BLaER1 (cell line): ENCODE results near the gene EIF2AK2.
A peak's percentile ranks its signal among the peaks of the same experiment; 100 is the strongest.
"Not testable (repeated sequence)": the region's sequence is repeated elsewhere in the genome, so short reads cannot be mapped to it uniquely, and the experiment has no call there.

Experiments used
- H3K27ac ChIP-seq: shearing (Covaris generic); formaldehyde crosslinking; 2 replicates; pipeline ENCODE4 v1.8.1; 2022
- H3K27me3 ChIP-seq: shearing (Covaris generic); formaldehyde crosslinking; 2 replicates; pipeline ENCODE4 v1.8.1; 2022
- H3K36me3 ChIP-seq: shearing (Covaris generic); formaldehyde crosslinking; 2 replicates; pipeline ENCODE4 v1.8.1; 2022
- H3K4me1 ChIP-seq: shearing (Covaris generic); formaldehyde crosslinking; 2 replicates; pipeline ENCODE4 v1.8.1; 2022
- H3K4me2 ChIP-seq: shearing (Covaris generic); formaldehyde crosslinking; 2 replicates; pipeline ENCODE4 v1.8.1; 2022
- H3K4me3 ChIP-seq: shearing (Covaris generic); formaldehyde crosslinking; 2 replicates; pipeline ENCODE4 v1.8.1; 2022
- H3K9ac ChIP-seq: shearing (Covaris generic); formaldehyde crosslinking; 2 replicates; pipeline ENCODE4 v1.8.1; 2022
- H3K9me3 ChIP-seq: shearing (Covaris generic); formaldehyde crosslinking; 2 replicates; pipeline ENCODE4 v1.8.1; 2022
- H4K20me1 ChIP-seq: shearing (Covaris generic); formaldehyde crosslinking; 2 replicates; pipeline ENCODE4 v1.8.1; 2022
- Cebpa-rat ChIP-seq: shearing (Covaris generic); IDR thresholded peaks from 2 replicates; pipeline ENCODE4 v1.8.1; 2022

EIF2AK2 gene

DNA sequence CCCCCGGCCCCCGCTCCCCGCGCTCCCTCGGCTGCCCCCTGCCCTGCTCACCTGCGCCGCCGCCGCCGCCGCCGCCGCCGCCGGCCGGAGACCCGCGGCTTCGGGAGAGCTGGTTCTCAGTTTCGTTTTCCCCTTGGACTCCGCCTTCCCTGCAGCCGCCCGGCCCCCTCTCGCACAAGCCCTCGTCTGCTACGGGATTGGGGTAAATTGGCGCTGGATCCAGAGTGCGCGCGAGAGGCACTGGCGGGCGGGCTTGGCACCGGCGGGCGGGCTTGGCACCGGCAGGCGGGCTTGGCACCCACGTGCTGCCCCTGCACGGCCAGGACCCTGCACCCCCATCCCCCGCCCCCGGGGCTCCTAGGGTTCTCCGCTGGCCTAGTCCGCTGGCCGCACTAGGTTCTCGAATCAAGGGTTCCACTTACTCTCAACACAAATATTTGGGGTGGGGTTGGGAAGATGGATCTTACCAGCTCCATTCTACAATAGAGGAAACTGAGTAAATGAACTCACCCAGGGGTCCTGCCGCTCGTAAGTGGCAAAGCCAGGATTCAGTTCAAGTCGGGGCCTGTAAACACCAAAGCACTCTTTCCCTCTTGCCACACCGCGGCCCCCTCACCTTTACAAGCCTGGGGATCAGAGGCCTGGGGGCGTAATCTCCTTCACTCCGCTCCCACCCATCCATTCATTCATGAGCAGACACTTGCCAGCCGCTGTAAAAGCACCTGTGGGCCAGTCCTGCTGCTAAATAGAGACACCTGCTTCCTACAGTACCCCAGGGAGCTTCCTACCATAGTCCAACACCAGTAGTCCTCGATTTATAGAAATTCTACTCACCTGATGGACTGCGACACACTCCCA lies at the start of gene EIF2AK2:
TSS of gene EIF2AK2 (minus strand) at position 124 of the 858 bp plus-strand sequence. CDS start 9,174 bp downstream, outside the sequence.
- no peak for TF ChIP-seq Cebpa-rat
- Histone ChIP-seq H4K20me1 (peaks cover 20% of the 10 kb centered on the region; the same call in 1 of the 2 replicates), H3K9ac (peak within 1 kb of the TSS; percentile 90), H3K4me2 (peak within 1 kb of the TSS; percentile 83), H3K4me1 (peaks cover 26% of the 10 kb centered on the region), H3K4me3 (peak within 1 kb of the TSS; percentile 86), H3K9me3 (peaks cover 21% of the 10 kb centered on the region), H3K27ac (peak within 1 kb of the TSS; percentile 87), H3K36me3 (peaks cover 24% of the 10 kb centered on the region), H3K27me3 (no peaks in the 10 kb centered on the region)

DNA sequence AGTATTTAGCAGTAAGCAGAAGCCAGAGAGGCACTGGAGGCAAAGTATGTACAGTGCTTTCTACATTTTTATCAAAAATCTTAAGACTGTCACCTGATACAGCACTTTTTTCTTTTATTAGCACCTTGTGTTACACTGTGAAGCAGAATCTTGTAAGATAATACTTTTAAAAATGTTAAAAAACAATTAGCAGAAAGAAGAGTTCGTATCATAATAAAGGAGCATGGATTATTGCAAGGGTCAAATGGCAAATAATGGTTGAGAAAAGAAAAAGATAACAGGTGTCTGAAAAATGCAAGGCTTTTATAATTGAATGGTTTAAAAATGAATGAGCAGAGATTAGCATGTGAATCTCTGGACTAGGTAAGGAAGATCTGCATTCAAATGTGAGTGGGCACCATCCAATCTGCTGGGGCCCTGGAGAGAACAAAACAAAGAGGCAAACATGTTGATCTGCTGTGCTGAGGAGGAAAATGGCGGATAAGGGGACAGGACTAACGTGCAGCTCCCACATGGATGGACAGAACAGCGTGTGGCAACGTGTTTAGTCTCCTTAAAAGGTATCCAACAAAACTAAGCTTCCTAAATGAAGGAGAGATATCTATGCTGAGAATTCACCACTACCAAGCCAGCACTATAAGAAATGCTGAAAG lies 49.0 kb upstream of the EIF2AK2 start:
- no peak overlapping the region for H3K4me2 ChIP-seq
- H3K27me3 ChIP-seq = no peaks in the 10 kb centered on the region; the same call in 1 of the 2 replicates
- no peaks in the 10 kb centered on the region for H3K4me1 ChIP-seq
- peaks cover 82% of the 10 kb centered on the region for H3K9me3 ChIP-seq
- H4K20me1 ChIP-seq = peaks cover 2% of the 10 kb centered on the region; the same call in 1 of the 2 replicates
- peaks cover 100% of the 10 kb centered on the region for H3K36me3 ChIP-seq
- no peak for TF ChIP-seq Cebpa-rat
- H3K4me3 ChIP-seq = 0 out of 2 replicates have a peak overlapping the region, but pooled peaks have one; percentile 18
- no peak overlapping the region for H3K27ac ChIP-seq
- H3K9ac ChIP-seq = no peak overlapping the region

DNA sequence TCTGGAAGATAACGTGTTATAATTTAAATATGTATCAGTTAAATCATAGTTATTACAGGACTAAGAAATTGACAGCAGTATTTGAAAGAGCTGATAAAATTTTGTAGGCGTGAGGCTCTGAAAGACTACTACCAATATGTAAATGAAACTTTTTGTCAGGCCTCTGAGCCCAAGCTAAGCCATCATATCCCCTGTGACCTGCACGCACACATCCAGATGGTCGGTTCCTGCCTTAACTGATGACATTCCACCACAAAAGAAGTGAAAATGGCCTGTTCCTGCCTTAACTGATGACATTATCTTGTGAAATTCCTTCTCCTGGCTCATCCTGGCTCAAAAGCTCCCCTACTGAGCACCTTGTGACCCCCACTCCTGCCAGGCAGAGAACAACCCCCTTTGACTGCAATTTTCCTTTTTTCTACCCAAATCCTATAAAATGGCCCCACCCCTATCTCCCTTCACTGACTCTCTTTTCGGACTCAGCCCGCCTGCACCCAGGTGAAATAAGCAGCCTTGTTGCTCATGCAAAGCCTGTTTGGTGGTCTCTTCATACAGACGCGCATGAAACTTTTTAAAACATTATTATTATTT lies 48.4 kb upstream of the EIF2AK2 start:
- not testable (repeated sequence) for H4K20me1 ChIP-seq, H3K27me3 ChIP-seq, H3K4me1 ChIP-seq, H3K9ac ChIP-seq, H3K27ac ChIP-seq, H3K4me2 ChIP-seq, H3K4me3 ChIP-seq
- peaks cover 100% of the 10 kb centered on the region for H3K36me3 ChIP-seq
- peaks cover 88% of the 10 kb centered on the region for H3K9me3 ChIP-seq

DNA sequence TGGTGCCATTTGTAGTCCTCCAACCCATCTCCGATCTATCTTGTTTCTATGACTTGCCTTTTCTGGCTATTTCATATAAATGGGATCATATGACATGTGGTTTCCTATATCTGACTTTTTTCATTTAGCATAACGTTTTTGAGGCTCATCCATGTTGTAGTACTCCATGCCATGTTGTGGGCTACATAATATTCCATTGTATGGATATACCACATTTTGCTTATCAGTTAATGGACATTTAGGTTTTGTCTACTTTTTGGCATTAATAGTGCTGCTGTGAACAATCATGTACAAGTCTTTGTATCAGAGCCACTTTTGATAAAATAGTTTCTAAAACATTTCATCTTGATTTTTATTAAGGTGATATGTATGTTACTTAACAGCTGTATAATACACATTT lies 46.9 kb upstream of the EIF2AK2 start:
- peaks cover 15% of the 10 kb centered on the region for H3K4me1 ChIP-seq
- H3K4me2 ChIP-seq = no peak overlapping the region
- no peak overlapping the region for H3K27ac ChIP-seq
- H3K9ac ChIP-seq = no peak overlapping the region
- H3K9me3 ChIP-seq = peaks cover 74% of the 10 kb centered on the region
- no peaks in the 10 kb centered on the region; the same call in 1 of the 2 replicates for H3K27me3 ChIP-seq
- TF ChIP-seq Cebpa-rat = no peak
- peaks cover 96% of the 10 kb centered on the region for H3K36me3 ChIP-seq
- peaks cover 8% of the 10 kb centered on the region for H4K20me1 ChIP-seq
- H3K4me3 ChIP-seq = no peak overlapping the region

DNA sequence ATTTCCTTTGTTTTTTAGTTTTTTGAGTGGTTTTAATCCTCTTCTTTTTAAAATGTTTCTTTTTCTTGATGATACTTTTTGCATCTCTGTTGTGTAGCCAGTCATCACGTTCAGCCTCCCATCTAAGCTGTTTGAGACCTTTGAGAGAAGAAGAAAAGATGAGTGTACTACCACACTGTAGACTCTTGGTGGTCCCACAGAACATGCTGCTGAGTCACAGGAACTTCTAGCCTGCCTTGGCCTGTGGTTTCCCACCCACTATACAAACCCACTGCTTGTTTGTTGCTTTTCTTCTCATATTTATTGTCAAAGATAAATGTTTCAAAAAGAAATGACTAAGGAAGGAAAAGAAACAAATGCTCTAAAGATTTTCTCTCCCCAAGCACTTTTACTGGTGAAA lies 45.0 kb upstream of the EIF2AK2 start:
- Histone ChIP-seq H3K36me3 (peaks cover 76% of the 10 kb centered on the region), H3K27me3 (no peaks in the 10 kb centered on the region; the same call in 1 of the 2 replicates), H3K4me2 (no peak overlapping the region), H3K27ac (no peak overlapping the region), H3K9ac (no peak overlapping the region), H3K4me3 (no peak overlapping the region), H3K4me1 (peaks cover 32% of the 10 kb centered on the region), H3K9me3 (peaks cover 54% of the 10 kb centered on the region), H4K20me1 (peaks cover 8% of the 10 kb centered on the region)
- no peak for TF ChIP-seq Cebpa-rat

DNA sequence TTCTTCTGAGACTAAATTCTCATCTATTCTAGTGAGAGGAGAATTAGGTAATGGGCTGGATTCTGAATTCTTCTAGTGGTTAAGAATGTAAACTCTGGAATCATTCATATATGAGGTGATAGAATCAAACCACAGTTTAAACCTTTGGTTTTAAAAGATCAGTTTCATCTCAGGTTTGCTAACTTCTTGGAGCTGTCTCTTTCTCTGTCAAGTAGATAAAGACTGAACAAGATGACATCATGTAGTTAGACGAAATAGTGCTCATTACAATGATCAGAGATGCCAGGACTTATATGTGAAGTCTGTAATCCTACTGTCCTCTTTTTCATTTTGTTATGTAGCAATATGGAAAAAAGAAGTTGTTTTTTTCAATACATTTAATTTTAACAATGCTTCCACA lies 44.4 kb upstream of the EIF2AK2 start:
- Histone ChIP-seq H4K20me1 (peaks cover 8% of the 10 kb centered on the region), H3K9ac (no peak overlapping the region), H3K9me3 (peaks cover 49% of the 10 kb centered on the region), H3K27me3 (no peaks in the 10 kb centered on the region; the same call in 1 of the 2 replicates), H3K4me2 (no peak overlapping the region), H3K4me3 (no peak overlapping the region), H3K36me3 (peaks cover 71% of the 10 kb centered on the region), H3K27ac (no peak overlapping the region), H3K4me1 (peaks cover 32% of the 10 kb centered on the region)
- TF ChIP-seq Cebpa-rat = no peak

DNA sequence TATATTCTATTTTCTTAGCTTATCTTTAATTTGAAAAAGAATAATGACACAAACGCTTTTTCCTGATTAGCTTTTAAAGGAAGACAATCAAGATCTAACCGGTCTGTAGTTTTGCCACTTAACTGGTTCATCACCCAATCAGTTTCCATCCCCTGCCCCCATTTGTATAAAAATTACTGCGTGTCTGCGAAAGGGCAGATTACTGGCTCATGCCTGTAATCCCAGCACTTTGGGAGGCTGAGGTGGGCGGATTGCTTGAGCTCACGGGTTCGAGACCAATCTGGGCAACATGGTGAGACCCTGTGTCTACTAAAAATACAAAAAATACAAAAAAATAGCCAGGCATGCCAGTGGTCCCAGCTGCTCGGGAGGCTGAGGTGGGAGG lies 41.9 kb upstream of the EIF2AK2 start:
- H3K4me2 ChIP-seq = peak overlapping the region; percentile 93
- peak overlapping the region; percentile 71; the same call in 1 of the 2 replicates for H3K9ac ChIP-seq
- no peaks in the 10 kb centered on the region for H3K27me3 ChIP-seq
- peak overlapping the region; percentile 97 for H3K27ac ChIP-seq
- peaks cover 32% of the 10 kb centered on the region for H3K4me1 ChIP-seq
- peaks cover 8% of the 10 kb centered on the region for H4K20me1 ChIP-seq
- no peak for TF ChIP-seq Cebpa-rat
- H3K36me3 ChIP-seq = peaks cover 45% of the 10 kb centered on the region
- H3K9me3 ChIP-seq = peaks cover 33% of the 10 kb centered on the region
- H3K4me3 ChIP-seq = peak overlapping the region; percentile 86; the same call in 1 of the 2 replicates

DNA sequence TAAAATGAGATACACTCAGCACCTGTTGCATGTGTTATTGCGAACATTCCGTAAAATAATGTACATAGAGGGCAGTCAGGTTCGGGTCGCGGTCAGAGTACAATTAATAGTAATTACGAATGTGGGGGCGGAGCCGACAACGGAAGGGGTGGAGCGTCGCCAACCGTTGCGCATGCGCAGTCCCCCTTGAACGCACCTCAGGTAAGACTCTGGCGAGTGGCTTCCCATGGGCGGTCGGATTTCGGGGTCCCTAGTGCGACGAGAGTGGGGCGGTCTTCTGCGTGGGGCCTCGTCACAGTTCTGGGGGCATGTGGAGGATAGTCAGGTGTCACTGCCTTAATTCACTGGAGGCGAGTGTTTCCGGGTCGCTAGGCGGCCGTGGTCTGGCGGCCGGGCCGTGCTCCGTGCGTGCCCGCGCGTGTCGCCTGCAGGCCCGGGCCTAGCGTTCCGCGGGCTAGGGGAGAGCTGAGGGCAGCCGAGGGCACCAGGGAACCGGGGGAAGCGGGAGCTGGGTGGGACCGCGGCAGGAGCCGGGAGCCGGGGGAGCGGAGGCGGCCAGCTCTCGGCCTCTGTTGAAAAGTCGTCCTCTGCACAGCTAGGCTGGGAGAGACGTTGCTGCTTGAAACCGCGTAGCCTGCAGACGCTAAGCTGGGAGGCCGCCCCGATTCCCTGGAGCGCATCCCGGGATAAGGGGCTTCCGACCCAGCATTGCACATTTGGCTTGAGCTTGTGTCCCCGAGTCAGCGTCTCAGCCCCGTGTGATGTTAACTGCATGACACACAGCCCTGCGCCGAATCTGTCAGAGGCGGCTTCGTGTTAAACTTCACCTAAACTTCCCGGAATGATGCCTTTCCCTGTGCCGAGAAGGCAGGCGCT lies 39.8 kb upstream of the EIF2AK2 start, which contains the start of gene CEBPZOS:
TSS of gene CEBPZOS (plus strand) at position 177 of the 876 bp plus-strand sequence. CDS start 3,209 bp downstream, outside the sequence.
- Histone ChIP-seq H3K27ac (peak within 1 kb of the TSS; percentile 97), H3K4me3 (peak within 1 kb of the TSS; percentile 86), H3K4me1 (peaks cover 32% of the 10 kb centered on the region), H3K27me3 (no peaks in the 10 kb centered on the region), H3K9ac (peak within 1 kb of the TSS; percentile 95), H3K9me3 (peaks cover 15% of the 10 kb centered on the region), H3K4me2 (peak within 1 kb of the TSS; percentile 93), H3K36me3 (peaks cover 24% of the 10 kb centered on the region), H4K20me1 (peaks cover 8% of the 10 kb centered on the region)
- no peak for TF ChIP-seq Cebpa-rat

DNA sequence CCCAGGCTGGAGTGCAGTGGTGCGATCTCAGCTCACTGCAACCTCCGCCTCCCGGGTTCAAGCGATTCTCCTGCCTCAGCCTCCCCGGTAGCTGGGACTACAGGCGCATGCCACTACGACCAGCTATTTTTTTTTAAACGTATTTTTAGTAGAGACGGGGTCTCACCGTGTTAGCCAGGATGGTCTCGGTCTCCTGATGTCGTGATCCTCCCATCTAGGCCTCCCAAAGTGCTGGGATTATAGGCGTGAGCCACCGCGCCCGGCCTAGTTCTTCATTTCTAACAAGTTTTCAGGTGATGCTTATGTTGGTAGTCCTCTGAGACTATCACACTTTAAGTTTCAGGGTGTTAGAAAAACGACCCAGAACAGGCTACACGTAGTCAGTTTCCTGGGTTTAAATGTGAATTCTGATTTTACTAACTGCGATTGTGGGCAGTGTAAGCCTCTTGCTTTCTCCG lies 39.1 kb upstream of the EIF2AK2 start:
- H3K27me3 ChIP-seq, H4K20me1 ChIP-seq: not testable (repeated sequence)
- Histone ChIP-seq H3K27ac (peak overlapping the region; percentile 97; the same call in 1 of the 2 replicates), H3K36me3 (peaks cover 18% of the 10 kb centered on the region), H3K4me2 (peak overlapping the region; percentile 93), H3K9ac (peak overlapping the region; percentile 95; the same call in 1 of the 2 replicates), H3K4me1 (peaks cover 32% of the 10 kb centered on the region), H3K4me3 (peak overlapping the region; percentile 86), H3K9me3 (peaks cover 15% of the 10 kb centered on the region)
